Nephron progenitor cell (in vitro differentiated cells): ENCODE data around the gene GNE.

Source experiments
- DNase-seq: peaks from one replicate; pipeline ENCODE4 v3.0.0; 2021
- H3K27ac Mint-ChIP-seq: 2 replicates; pipeline ENCODE4 v1.8.0; 2021; ENCODE audit warnings: mild to moderate bottlenecking, moderate library complexity, mixed read lengths
- H3K27me3 Mint-ChIP-seq: 2 replicates; pipeline ENCODE4 v1.8.0; 2021; ENCODE audit warnings: mild to moderate bottlenecking, low read depth, mixed read lengths; ENCODE audit not compliant: poor library complexity
- H3K36me3 Mint-ChIP-seq: 2 replicates; pipeline ENCODE4 v1.8.0; 2021; ENCODE audit warnings: low read depth, mixed read lengths
- H3K4me1 Mint-ChIP-seq: 2 replicates; pipeline ENCODE4 v1.8.0; 2021; ENCODE audit warnings: mixed read lengths
- H3K4me3 Mint-ChIP-seq: 2 replicates; pipeline ENCODE4 v1.8.0; 2021; ENCODE audit warnings: mild to moderate bottlenecking, moderate library complexity, mixed read lengths
- H3K9me3 Mint-ChIP-seq: 2 replicates; pipeline ENCODE4 v1.8.0; 2021; ENCODE audit warnings: mild to moderate bottlenecking, moderate library complexity, mixed read lengths
- TF ChIP-seq, protein P1 (sequence below): fragments of 200-600 bp; sonication (generic); IDR thresholded peaks from 2 replicates; pipeline ENCODE4 v1.5.0; 2021; ENCODE audit warnings: antibody characterized with exemption

The GNE gene

DNA sequence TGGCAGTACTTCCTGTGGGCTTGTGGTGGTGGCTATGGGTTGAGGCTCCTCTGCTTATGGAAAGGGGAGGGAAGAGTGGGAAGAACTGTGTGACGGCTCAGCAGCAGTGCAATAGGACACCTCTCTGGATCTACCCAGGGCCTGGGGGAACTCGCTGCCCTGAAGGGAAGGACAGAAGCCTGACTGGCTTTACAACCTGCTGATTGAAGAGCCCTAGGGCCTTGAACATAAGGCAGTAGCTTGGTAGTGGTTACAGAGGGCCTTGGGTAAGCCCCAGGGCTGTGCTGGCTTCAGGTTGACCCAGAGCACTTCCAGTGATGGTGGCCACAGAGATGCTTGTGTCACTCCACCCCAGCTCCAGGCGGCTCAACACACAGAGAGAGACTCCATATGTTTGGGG lies 83.5 kb downstream of the GNE start:
- Mint-ChIP-seq H3K27ac (peak overlapping the region; percentile 81), H3K36me3 (no peaks in the 10 kb centered on the region), H3K4me3 (no peak overlapping the region), H3K4me1 (peaks cover 20% of the 10 kb centered on the region), H3K27me3 (peaks cover 4% of the 10 kb centered on the region), H3K9me3 (peaks cover 12% of the 10 kb centered on the region)
- TF ChIP-seq, protein P1, sequence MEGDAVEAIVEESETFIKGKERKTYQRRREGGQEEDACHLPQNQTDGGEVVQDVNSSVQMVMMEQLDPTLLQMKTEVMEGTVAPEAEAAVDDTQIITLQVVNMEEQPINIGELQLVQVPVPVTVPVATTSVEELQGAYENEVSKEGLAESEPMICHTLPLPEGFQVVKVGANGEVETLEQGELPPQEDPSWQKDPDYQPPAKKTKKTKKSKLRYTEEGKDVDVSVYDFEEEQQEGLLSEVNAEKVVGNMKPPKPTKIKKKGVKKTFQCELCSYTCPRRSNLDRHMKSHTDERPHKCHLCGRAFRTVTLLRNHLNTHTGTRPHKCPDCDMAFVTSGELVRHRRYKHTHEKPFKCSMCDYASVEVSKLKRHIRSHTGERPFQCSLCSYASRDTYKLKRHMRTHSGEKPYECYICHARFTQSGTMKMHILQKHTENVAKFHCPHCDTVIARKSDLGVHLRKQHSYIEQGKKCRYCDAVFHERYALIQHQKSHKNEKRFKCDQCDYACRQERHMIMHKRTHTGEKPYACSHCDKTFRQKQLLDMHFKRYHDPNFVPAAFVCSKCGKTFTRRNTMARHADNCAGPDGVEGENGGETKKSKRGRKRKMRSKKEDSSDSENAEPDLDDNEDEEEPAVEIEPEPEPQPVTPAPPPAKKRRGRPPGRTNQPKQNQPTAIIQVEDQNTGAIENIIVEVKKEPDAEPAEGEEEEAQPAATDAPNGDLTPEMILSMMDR: no peak
- DNase-seq: peak; percentile 29

DNA sequence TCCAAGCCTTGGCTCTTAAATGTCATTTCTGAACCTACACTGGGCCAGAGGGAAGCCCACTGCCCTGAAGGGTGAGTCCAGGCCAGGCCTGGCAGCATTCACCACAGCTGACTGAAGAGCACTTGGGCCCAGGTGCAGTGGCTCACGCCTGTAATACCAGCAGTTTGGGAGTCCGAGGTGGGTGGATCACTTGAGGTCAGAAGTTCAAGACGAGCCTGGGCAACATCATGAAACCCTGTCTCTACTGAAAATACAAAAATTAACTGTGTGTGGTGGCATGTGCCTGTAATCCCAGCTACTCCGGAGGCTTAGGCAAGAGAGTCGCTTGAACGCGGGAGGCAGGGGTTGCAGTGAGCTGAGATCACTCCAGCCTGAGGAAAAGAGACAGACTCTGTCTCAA lies 84.0 kb downstream of the GNE start:
- Mint-ChIP-seq H3K4me1 (peaks cover 25% of the 10 kb centered on the region), H3K9me3 (peaks cover 12% of the 10 kb centered on the region), H3K4me3 (no peak overlapping the region), H3K27me3 (no peaks in the 10 kb centered on the region), H3K36me3 (no peaks in the 10 kb centered on the region), H3K27ac (no peak overlapping the region)
- DNase-seq: no peak
- TF ChIP-seq, protein P1: no peak

DNA sequence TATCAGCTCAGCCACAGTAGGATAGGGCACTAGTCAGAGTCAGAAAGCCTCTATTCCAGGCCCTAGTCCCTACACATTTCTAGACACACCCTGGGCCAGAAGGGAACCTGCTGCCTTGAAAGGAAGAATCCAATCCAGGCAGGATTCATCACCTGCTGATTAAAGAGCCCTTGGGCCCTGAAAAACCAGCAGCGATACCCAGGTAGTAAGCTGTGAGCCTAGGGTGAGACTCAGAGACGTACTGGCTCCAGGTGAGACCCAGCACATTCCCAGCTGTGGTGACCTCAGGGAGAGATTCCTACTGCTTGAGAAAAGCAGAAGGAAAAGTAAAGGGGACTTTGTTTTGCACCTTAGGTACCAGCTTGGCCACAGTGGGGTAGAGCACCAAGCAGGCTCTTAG lies 84.4 kb downstream of the GNE start:
- Mint-ChIP-seq H3K36me3 (no peaks in the 10 kb centered on the region), H3K27ac (no peak overlapping the region), H3K4me1 (peaks cover 29% of the 10 kb centered on the region), H3K4me3 (no peak overlapping the region), H3K9me3 (peaks cover 9% of the 10 kb centered on the region), H3K27me3 (no peaks in the 10 kb centered on the region)
- DNase-seq: no peak
- TF ChIP-seq, protein P1: no peak

DNA sequence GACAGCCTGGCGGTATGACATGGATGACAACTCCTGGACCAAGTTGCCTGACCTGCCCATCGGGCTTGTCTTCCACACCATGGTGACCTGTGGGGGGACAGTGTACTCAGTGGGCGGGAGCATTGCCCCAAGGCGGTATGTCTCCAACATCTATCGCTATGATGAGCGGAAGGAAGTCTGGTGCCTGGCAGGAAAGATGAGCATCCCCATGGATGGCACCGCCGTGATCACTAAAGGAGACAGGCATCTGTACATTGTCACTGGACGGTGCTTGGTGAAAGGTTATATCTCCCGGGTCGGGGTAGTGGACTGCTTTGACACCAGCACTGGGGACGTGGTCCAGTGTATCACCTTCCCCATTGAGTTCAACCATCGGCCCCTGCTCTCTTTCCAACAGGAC lies 87.7 kb downstream of the GNE start:
- H3K27ac Mint-ChIP-seq: no peak overlapping the region
- H3K9me3 Mint-ChIP-seq: no peaks in the 10 kb centered on the region
- no peaks in the 10 kb centered on the region for H3K36me3 Mint-ChIP-seq
- TF ChIP-seq, protein P1: no peak
- DNase-seq: no peak
- H3K4me1 Mint-ChIP-seq: peaks cover 31% of the 10 kb centered on the region
- H3K27me3 Mint-ChIP-seq: no peaks in the 10 kb centered on the region
- no peak overlapping the region for H3K4me3 Mint-ChIP-seq

DNA sequence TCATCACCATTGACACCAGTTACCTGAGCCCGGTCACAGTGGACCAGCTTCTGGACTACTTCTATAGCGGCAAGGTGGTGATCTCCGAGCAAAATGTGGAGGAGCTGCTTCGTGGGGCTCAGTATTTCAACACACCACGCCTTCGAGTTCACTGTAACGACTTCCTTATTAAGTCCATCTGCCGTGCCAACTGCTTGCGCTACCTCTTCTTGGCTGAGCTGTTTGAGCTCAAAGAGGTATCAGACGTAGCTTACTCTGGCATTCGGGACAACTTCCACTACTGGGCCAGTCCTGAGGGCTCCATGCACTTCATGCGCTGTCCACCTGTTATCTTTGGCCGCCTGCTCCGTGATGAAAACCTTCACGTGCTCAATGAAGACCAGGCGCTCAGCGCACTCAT lies 88.5 kb downstream of the GNE start:
- Mint-ChIP-seq H3K36me3 (no peaks in the 10 kb centered on the region), H3K9me3 (no peaks in the 10 kb centered on the region), H3K27ac (no peak overlapping the region), H3K4me1 (peaks cover 32% of the 10 kb centered on the region), H3K27me3 (no peaks in the 10 kb centered on the region), H3K4me3 (no peak overlapping the region)
- TF ChIP-seq, protein P1: no peak
- no peak for DNase-seq

DNA sequence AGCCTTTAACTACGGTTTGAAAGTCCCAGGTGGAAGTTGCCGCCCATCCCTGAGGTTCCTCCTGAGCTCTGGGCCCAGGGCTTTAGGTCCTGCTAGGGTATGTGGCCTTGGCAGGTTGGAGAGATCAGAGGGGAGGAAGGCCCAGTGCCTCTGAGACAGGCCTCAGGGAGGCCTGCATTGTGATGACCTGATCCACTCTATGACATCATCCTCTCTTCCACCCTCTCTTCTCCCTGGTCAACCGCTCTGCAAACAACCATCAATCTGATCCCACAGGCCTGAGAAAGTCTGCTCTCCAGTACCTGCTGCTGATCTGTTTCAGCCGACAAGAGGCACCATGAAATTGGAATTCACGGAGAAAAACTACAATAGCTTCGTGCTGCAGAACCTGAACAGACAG lies 89.1 kb downstream of the GNE start, which contains the start of gene CCIN:
Gene CCIN (plus strand): TSS at position 223 of the 400 bp plus-strand sequence. CDS start 115 bp downstream, at position 338.
- TF ChIP-seq, protein P1: no peak
- Mint-ChIP-seq H3K9me3 (no peaks in the 10 kb centered on the region), H3K27ac (no peak within 1 kb of the TSS)

More for the DNA sequence above, 89.1 kb downstream of the GNE start, which contains the start of gene CCIN:
- no peak for DNase-seq
- H3K36me3 Mint-ChIP-seq: no peaks in the 10 kb centered on the region
- no peaks in the 10 kb centered on the region for H3K27me3 Mint-ChIP-seq
- H3K4me1 Mint-ChIP-seq: peaks cover 32% of the 10 kb centered on the region
- no peak within 1 kb of the TSS for H3K4me3 Mint-ChIP-seq
